ENCODE measurements around the gene SERPINB1.
A peak's percentile ranks its signal among the peaks of the same experiment; 100 is the strongest.

The SERPINB1 gene

GRCh38 chr6:2790588-2791449 is 50.8 kb downstream of the SERPINB1 start:
- peak; percentile 13 for DNase-seq

GRCh38 chr6:2786269-2786668 is 55.4 kb downstream of the SERPINB1 start:
- no peak for DNase-seq

DNA sequence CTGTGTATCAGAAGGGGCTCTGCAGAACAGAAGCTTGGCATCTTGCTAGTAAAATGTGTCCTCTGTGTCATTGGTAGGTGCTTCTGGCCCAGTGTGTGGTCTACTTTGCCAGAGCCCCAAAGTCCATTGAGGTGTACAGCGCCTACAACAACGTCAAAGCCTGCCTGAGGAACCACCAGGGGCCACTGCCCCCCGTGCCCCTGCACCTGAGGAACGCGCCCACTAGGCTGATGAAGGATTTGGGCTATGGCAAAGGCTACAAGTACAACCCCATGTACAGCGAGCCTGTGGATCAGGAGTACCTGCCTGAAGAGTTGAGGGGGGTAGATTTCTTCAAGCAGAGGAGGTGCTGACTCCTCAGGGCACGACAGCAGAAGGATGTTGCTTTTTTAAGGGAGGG is 56.7 kb downstream of the SERPINB1 start:
- DNase-seq = no peak

DNA sequence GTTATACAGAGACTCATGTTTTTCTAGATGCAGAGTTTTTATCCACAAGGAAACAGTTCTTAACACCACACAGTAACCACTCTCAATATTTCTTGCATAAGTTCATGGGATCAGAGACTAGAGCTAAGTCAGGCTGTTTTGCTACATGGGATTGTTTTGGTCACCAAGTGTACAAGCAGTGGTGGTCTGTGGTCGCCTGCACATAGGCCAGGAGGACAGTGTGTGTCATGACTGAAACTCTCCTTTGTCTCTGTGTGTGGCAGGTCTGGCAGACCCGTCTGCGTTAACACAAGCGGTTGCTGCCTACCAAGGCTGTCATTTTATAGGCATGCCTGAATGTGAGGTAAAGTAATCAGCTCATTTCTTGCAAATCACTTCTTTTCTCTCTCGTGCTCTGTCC is 57.6 kb downstream of the SERPINB1 start:
- DNase-seq = no peak

DNA sequence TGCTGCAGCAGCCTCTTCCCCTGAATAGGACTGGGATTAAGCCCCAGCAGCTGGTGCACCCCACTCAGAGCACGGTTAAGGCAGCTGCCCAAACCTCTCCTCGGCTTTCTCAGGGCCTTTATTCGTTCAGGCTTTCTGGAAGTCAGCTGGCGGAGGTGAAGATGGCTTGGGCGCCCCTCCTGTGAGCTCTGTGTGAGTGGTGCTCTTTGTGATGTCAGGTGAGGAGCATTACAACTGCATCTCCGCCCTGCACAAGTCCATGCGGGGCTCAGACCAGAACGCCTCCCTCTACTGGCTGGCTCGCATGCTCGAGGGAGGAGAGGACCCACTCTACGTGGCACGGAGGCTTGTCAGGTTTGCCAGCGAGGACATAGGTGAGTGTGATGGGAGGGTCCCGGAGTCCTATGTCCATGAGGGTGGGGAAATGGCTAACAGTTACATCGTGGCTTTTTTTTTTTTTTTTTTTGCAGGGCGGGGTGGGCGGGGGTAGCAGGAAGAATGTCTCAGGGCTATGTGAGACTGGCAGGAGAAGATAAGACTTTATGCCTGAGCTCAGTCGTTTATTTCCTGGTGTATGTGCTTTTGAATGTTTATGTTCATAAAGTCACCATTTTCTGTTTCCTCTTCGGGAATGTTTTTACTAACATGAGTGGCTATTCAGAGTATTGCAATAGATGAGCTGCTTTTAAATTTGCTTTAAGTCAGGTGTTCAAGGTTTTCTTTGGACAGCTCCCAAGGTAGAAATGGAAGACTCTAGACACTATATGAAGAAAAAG is 58.3 kb downstream of the SERPINB1 start:
- DNase-seq = no peak

DNA sequence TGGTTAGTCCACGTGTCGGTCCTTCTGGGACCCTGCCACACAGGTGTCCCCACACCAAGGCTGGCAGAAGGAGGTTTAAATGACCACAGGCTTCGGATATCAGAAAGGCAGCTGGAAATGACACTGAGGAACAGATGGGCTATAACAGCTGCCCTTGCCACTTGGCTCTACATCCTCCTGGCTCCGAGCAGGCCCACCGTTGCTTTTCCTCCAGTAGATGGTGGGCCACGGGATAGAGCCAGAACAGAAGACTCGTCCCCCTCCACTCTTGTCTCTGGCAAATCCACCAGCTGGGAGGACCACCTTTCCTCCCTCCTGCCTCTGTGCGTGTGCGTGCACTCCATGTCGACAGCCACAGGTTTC is 58.9 kb downstream of the SERPINB1 start:
- DNase-seq = no peak

GRCh38 chr6:2782356-2782708 is 59.3 kb downstream of the SERPINB1 start:
- DNase-seq = no peak

All from effector CD8-positive, alpha-beta T cell (primary cell).